H1 (cell line): ENCODE data around the gene ENO2. TPM values are rescaled to one million over a fixed set of nuclear protein-coding genes. Genes with fewer than 3 reads are reported as not detected.

Experiments used
- ASH2L ChIP-seq: fragments of 200-600, 300-600 bp; sonication (generic); IDR thresholded peaks from one replicate; pipeline ENCODE4 v1.7.1; 2017; ENCODE audit warnings: low read length
- CEBPB ChIP-seq: IDR thresholded peaks from 2 replicates; pipeline ENCODE4 v1.6.1; 2012; ENCODE audit warnings: low read depth, low read length
- GABPA ChIP-seq: IDR thresholded peaks from 2 replicates; pipeline ENCODE4 v1.6.1; 2011; ENCODE audit warnings: mild to moderate bottlenecking, low read length, moderate library complexity, borderline replicate concordance; ENCODE audit not compliant: insufficient read depth
- JUN ChIP-seq: IDR thresholded peaks from 2 replicates; pipeline ENCODE4 v1.6.1; 2011; ENCODE audit warnings: low read depth, mild to moderate bottlenecking, improper control_type of control experiment, low read length
- MAFK ChIP-seq: IDR thresholded peaks from 2 replicates; pipeline ENCODE4 v1.6.1; 2012; ENCODE audit warnings: low read depth, mild to moderate bottlenecking, improper control_type of control experiment, low read length
- RNF2 ChIP-seq: fragments of 200-900, 300-1000 bp; sonication (generic); IDR thresholded peaks from 2 replicates; pipeline ENCODE4 v1.7.1; 2016; ENCODE audit warnings: borderline replicate concordance, low read depth, mild to moderate bottlenecking, antibody characterized with exemption, low read length; ENCODE audit not compliant: poor library complexity, severe bottlenecking; ENCODE audit errors: missing control alignments
- SIX5 ChIP-seq: IDR thresholded peaks from 2 replicates; pipeline ENCODE4 v1.6.1; 2011; ENCODE audit warnings: mild to moderate bottlenecking, low read depth, low read length
- SP1 ChIP-seq: IDR thresholded peaks from 2 replicates; pipeline ENCODE4 v1.6.1; 2011; ENCODE audit warnings: low read depth, low read length
- SP4 ChIP-seq: IDR thresholded peaks from 2 replicates; pipeline ENCODE4 v1.6.1; 2012; ENCODE audit warnings: low read length, inconsistent platforms
- YY1 ChIP-seq: IDR thresholded peaks from 2 replicates; pipeline ENCODE4 v1.6.1; 2011; ENCODE audit warnings: low read depth, mild to moderate bottlenecking, low read length
- polyA plus RNA-seq, 7 experiments: library from polyadenylated mRNA; depleted of rRNA in 3 of 7; stranded (reverse) in 5 of 7; unstranded in 2 of 7; fragments of >200 nt in 5 of 7; fragments of 200-250 nt in 2 of 7; gene quantifications; 1 replicate in 5 of 7; 2 replicates in 1 of 7; 4 replicates in 1 of 7; pipeline versions ENCODE4 v1.2.1 to v1.2.3, GENCODE V29; 2011 to 2013; ENCODE audit warnings: missing spikeins in 2 of 7, mixed read lengths in 2 of 7
- total RNA-seq: library from RNA; stranded (reverse); fragmentation: NEBNext Ultra II Directional; extraction: Animal tissue kit (Norgen Biotek cat#: 25700); gene quantifications from 2 replicates; pipeline ENCODE4 v1.2.1, GENCODE V29; 2021
- TF ChIP-seq, protein P1 (sequence below): IDR thresholded peaks from 2 replicates; pipeline ENCODE4 v1.6.1; 2012; ENCODE audit warnings: inconsistent platforms

The ENO2 gene
- total and polyA plus RNA-seq, 2 of the 8 experiments (the other 6 are each of a cell fraction or from before 2014, with no cell fraction given) = 92.4 to 102 TPM

DNA sequence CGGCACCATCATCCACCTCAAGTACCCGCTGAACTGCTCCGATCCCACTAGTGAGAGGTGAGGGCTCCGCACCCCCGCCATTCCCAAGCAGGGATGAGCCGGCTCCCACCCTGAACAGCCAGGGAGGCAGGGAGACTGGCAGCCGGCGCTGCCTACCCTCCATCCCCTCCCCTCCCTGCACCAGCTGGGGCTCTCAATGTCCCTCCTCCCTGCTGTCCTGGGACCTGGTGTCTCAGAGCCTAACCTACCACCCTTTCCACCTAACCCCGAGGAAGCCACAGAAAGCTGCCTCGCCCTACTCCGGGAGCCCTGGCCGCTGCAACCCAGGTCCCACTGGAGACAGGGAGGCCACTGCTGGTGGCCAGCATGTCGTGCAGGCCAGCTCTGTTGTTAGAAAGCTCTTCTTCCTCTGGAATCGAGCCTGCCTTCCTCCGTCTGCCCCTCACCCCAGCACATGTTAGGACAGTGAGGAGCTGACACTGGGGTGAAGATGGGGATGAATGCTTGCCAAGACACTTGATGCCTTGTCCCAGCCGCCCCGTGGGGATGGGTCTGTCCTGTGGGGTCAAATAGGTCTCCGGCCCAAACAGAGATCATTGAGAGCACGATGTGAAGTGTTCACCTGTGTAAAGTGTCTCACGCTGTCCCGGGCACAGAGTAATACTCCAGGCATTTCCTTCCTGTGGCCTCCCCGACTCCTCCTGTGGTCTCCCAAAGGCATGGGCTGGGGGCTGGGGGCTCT is 37.9 kb downstream of the ENO2 start (continued):
- TF ChIP-seq GABPA (no peak), JUN (no peak), CEBPB (no peak), SIX5 (no peak), RNF2 (no peak), MAFK (no peak), SP4 (no peak), YY1 (no peak), ASH2L (no peak), SP1 (no peak)
- TF ChIP-seq, protein P1, sequence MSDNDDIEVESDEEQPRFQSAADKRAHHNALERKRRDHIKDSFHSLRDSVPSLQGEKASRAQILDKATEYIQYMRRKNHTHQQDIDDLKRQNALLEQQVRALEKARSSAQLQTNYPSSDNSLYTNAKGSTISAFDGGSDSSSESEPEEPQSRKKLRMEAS = no peak
